ENCODE measurements around the gene BTG4. TPM values are rescaled to one million over a fixed set of nuclear protein-coding genes. Genes with fewer than 3 reads are reported as not detected.

BTG4 gene
- total and polyA plus RNA-seq, 2 donors (not counting 3 experiments of a cell fraction or from before 2014, with no cell fraction given): not detected

GRCh38 chr11:111521135-111521534 is 8.9 kb upstream of the BTG4 start:
- no peaks in the 10 kb centered on the region for H3K36me3 ChIP-seq (ENCODE audit: control insufficient read depth in 2 of 2, extremely low read depth in 1 of 2, insufficient read depth in 2 of 2, low read length in 2 of 2)
- FAIRE-seq: no peak
- BruUV-seq (replicated peaks): no TSS peak
- H3K4me1 ChIP-seq (ENCODE audit: control insufficient read depth, extremely low read depth, insufficient read depth, low read length): no peaks in the 10 kb centered on the region
- dilution Hi-C loops (cut with MboI; ENCODE audit: extremely low pct_ligation_motif_present, low sequenced_read_pairs): no loop called here
- ChIA-PET POLR2A (no interaction called here), CTCF (no interaction called here)
- H3K9me3 ChIP-seq (replicated peaks; ENCODE audit: control insufficient read depth, insufficient read depth, low read length): no peaks in the 10 kb centered on the region
- intact Hi-C loops (cut with micrococcal nuclease): no loop called here
- no peak overlapping the region for H3K4me2 ChIP-seq (ENCODE audit: insufficient read depth, low read length)
- H3K27me3 ChIP-seq (ENCODE audit: control insufficient read depth in 2 of 2, insufficient read depth in 2 of 2, low read length in 2 of 2): peaks cover 2 to 11% of the 10 kb centered on the region in 2 experiments
- no peak overlapping the region for H3K27ac ChIP-seq (ENCODE audit: insufficient read depth, low read depth, low read length)
- no peaks in the 10 kb centered on the region for H3K9me1 ChIP-seq (replicated peaks; ENCODE audit: control insufficient read depth, extremely low read depth, insufficient read depth, low read length)
- no peaks in the 10 kb centered on the region for H3K79me2 ChIP-seq (ENCODE audit: control insufficient read depth, insufficient read depth, low read length)
- TF ChIP-seq MYC (IDR thresholded peaks at IDR 0.05; ENCODE audit: low read depth, low read length) (no peak), GATA2 (IDR thresholded peaks at IDR 0.05; ENCODE audit: insufficient read depth, insufficient read length, low read depth, low read length) (no peak), FOS (IDR thresholded peaks at IDR 0.05; ENCODE audit: borderline replicate concordance, insufficient read depth, low read length) (no peak), EZH2 (IDR thresholded peaks at IDR 0.05; ENCODE audit: borderline replicate concordance, low read depth, low read length, severe bottlenecking) (no peak), JUN (IDR thresholded peaks at IDR 0.05; ENCODE audit: borderline replicate concordance, insufficient read depth, insufficient read length, low read depth) (no peak), POLR2AphosphoS5 (IDR thresholded peaks at IDR 0.05; ENCODE audit: insufficient read depth, low read depth, low read length) (no peak), POLR2A (IDR thresholded peaks at IDR 0.05; ENCODE audit: low read depth, low read length) (no peak)
- TF ChIP-seq, protein P1, sequence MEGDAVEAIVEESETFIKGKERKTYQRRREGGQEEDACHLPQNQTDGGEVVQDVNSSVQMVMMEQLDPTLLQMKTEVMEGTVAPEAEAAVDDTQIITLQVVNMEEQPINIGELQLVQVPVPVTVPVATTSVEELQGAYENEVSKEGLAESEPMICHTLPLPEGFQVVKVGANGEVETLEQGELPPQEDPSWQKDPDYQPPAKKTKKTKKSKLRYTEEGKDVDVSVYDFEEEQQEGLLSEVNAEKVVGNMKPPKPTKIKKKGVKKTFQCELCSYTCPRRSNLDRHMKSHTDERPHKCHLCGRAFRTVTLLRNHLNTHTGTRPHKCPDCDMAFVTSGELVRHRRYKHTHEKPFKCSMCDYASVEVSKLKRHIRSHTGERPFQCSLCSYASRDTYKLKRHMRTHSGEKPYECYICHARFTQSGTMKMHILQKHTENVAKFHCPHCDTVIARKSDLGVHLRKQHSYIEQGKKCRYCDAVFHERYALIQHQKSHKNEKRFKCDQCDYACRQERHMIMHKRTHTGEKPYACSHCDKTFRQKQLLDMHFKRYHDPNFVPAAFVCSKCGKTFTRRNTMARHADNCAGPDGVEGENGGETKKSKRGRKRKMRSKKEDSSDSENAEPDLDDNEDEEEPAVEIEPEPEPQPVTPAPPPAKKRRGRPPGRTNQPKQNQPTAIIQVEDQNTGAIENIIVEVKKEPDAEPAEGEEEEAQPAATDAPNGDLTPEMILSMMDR (IDR thresholded peaks at IDR 0.05; ENCODE audit: extremely low read depth in 1 of 2, insufficient read depth in 1 of 2, low read depth in 1 of 2, low read length in 2 of 2): no peak
- TF ChIP-seq, protein P2, sequence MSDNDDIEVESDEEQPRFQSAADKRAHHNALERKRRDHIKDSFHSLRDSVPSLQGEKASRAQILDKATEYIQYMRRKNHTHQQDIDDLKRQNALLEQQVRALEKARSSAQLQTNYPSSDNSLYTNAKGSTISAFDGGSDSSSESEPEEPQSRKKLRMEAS (IDR thresholded peaks at IDR 0.05; ENCODE audit: insufficient read depth, insufficient read length): no peak
- no peak overlapping the region for H3K4me3 ChIP-seq (replicated peaks in 1 of 3; ENCODE audit: insufficient read depth in 1 of 3, low read depth in 1 of 3, low read length in 3 of 3)
- no peak for DNase-seq (ENCODE audit: low read depth, low spot score)
- no peak overlapping the region for H2AFZ ChIP-seq (ENCODE audit: low read depth, low read length)
- H4K20me1 ChIP-seq (replicated peaks; ENCODE audit: control insufficient read depth, extremely low read depth, insufficient read depth, low read length): no peaks in the 10 kb centered on the region
- no peak overlapping the region for H3K9ac ChIP-seq (replicated peaks; ENCODE audit: extremely low read depth, insufficient read depth, low read length)
